DND-41 (cell line): ENCODE data around the gene SLC30A7.
A peak's percentile ranks its signal among the peaks of the same experiment; 100 is the strongest.

Experiments used
- ATAC-seq: fragments of 200-7000 bp; cut with Tn5 transposase; 3 replicates; pipeline ENCODE4 v1.9.1; 2021; ENCODE audit warnings: low read depth; ENCODE audit not compliant: insufficient read depth
- DNase-seq: peaks from one replicate; pipeline ENCODE4 v3.0.0-alpha.2; 2020
- H2AFZ ChIP-seq: 2 replicates; pipeline ENCODE4 v1.6.0; 2012; ENCODE audit warnings: low read depth, low read length
- H3K27ac ChIP-seq: 2 replicates; pipeline ENCODE4 v1.5.1; 2012; ENCODE audit warnings: low read length, inconsistent platforms
- H3K27me3 ChIP-seq: fragments of 200-600 bp; sonication (generic); 2 replicates; pipeline ENCODE4 v1.6.0; 2012; ENCODE audit warnings: low read length, mild to moderate bottlenecking, inconsistent platforms; ENCODE audit not compliant: insufficient read depth, poor library complexity
- H3K36me3 ChIP-seq: 2 replicates; pipeline ENCODE4 v1.5.1; 2012; ENCODE audit warnings: low read length, inconsistent platforms; ENCODE audit not compliant: insufficient read depth
- H3K4me1 ChIP-seq: 2 replicates; pipeline ENCODE4 v1.5.1; 2012; ENCODE audit warnings: mild to moderate bottlenecking, low read length; ENCODE audit not compliant: insufficient read depth
- H3K4me2 ChIP-seq: 2 replicates; pipeline ENCODE4 v1.6.0; 2012; ENCODE audit warnings: mild to moderate bottlenecking, moderate library complexity, low read length, inconsistent platforms; ENCODE audit not compliant: insufficient read depth
- H3K4me3 ChIP-seq, 2 experiments: fragments of 200-600 bp in 1 of 2; shearing (Covaris generic) in 1 of 2; 2 replicates each; pipeline ENCODE4 v1.5.1; 2012 to 2016; ENCODE audit warnings: inconsistent platforms in 2 of 2, low read length in 2 of 2, mild to moderate bottlenecking in 2 of 2, low read depth in 1 of 2, moderate library complexity in 1 of 2
- H3K79me2 ChIP-seq: 2 replicates; pipeline ENCODE4 v1.6.0; 2012; ENCODE audit warnings: low read length, inconsistent platforms; ENCODE audit not compliant: insufficient read depth
- H3K9ac ChIP-seq: 2 replicates; pipeline ENCODE4 v1.6.0; 2012; ENCODE audit warnings: low read depth, mild to moderate bottlenecking, inconsistent platforms, low read length, moderate library complexity
- H3K9me3 ChIP-seq: 2 replicates; pipeline ENCODE4 v1.5.1; 2012; ENCODE audit warnings: low read length, moderate library complexity, mild to moderate bottlenecking, inconsistent platforms; ENCODE audit not compliant: insufficient read depth, severe bottlenecking
- H4K20me1 ChIP-seq: 2 replicates; pipeline ENCODE4 v1.6.0; 2012; ENCODE audit warnings: low read length; ENCODE audit not compliant: insufficient read depth
- EZH2 ChIP-seq: IDR thresholded peaks from 3 replicates; pipeline ENCODE4 v1.6.1; 2012; ENCODE audit warnings: borderline replicate concordance, low read depth, mild to moderate bottlenecking, moderate library complexity, low read length, inconsistent platforms; ENCODE audit not compliant: severe bottlenecking
- TF ChIP-seq, protein P1 (sequence below): IDR thresholded peaks from 2 replicates; pipeline ENCODE4 v1.5.1; 2012; ENCODE audit warnings: borderline replicate concordance, low read length, moderate library complexity, mild to moderate bottlenecking; ENCODE audit not compliant: poor library complexity, severe bottlenecking; ENCODE audit errors: extremely low read depth

SLC30A7 gene, protein sequence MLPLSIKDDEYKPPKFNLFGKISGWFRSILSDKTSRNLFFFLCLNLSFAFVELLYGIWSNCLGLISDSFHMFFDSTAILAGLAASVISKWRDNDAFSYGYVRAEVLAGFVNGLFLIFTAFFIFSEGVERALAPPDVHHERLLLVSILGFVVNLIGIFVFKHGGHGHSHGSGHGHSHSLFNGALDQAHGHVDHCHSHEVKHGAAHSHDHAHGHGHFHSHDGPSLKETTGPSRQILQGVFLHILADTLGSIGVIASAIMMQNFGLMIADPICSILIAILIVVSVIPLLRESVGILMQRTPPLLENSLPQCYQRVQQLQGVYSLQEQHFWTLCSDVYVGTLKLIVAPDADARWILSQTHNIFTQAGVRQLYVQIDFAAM

DNA sequence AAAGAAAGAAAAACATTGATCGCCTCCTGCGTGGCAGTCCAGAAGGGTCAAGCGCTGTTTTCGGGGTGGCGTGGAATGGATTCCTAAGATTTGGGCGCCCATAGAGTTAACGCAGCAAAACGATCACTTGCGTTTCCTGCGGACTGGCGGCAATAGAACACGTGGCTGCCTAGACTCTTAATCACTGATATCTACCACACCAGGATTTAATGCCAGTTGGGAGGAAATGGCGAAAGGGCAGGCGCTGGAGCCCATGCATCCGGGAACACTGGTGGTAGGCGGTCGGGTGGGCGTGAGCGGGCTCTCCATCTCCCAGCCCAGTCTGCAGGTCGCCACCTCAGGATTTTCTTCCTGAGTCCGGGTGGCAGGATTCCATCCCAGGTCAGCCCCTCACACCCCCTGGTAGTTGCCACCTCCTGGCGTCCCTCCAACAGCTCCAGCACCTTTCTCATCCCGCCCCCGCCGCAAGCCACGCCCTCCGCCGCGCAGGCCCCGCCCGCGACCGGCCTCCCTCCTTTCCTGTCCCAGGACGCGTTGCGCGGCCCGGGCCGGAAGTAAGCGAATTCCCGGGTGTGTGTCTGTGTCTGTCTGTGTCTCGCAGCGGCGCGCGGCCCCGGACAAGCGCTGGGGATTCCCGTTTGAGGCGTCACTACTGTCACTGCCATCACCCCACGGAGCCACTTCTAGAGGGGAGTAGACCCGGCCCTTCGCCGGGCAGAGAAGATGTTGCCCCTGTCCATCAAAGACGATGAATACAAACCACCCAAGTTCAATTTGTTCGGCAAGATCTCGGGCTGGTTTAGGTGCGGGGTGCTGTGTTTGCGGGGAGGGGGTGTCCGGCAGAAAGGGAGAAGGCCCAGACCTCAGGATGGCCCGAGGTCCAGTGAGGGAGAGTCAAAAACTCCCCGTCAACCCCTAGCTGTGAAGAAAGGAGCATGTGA, at the start of gene SLC30A7:
Gene SLC30A7 (plus strand): TSS at position 551 of the 941 bp plus-strand sequence. CDS start 173 bp downstream, at position 724.
- Histone ChIP-seq H4K20me1 (peaks cover 7% of the 10 kb centered on the region; the same call in 1 of the 2 replicates), H3K4me2 (peak within 1 kb of the TSS; percentile 68), H3K27ac (peak within 1 kb of the TSS; percentile 92), H3K27me3 (no peaks in the 10 kb centered on the region), H3K9me3 (peaks cover 5% of the 10 kb centered on the region), H2AFZ (peak within 1 kb of the TSS; percentile 82), H3K4me3 (peak within 1 kb of the TSS; percentile 66 to 88), H3K9ac (peak within 1 kb of the TSS; percentile 84), H3K79me2 (peaks cover 81% of the 10 kb centered on the region), H3K36me3 (peaks cover 38% of the 10 kb centered on the region), H3K4me1 (peaks cover 48% of the 10 kb centered on the region)
- peak; percentile 97 for DNase-seq
- peak; percentile 83 for ATAC-seq
- TF ChIP-seq, protein P1, sequence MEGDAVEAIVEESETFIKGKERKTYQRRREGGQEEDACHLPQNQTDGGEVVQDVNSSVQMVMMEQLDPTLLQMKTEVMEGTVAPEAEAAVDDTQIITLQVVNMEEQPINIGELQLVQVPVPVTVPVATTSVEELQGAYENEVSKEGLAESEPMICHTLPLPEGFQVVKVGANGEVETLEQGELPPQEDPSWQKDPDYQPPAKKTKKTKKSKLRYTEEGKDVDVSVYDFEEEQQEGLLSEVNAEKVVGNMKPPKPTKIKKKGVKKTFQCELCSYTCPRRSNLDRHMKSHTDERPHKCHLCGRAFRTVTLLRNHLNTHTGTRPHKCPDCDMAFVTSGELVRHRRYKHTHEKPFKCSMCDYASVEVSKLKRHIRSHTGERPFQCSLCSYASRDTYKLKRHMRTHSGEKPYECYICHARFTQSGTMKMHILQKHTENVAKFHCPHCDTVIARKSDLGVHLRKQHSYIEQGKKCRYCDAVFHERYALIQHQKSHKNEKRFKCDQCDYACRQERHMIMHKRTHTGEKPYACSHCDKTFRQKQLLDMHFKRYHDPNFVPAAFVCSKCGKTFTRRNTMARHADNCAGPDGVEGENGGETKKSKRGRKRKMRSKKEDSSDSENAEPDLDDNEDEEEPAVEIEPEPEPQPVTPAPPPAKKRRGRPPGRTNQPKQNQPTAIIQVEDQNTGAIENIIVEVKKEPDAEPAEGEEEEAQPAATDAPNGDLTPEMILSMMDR, result no peak

DNA sequence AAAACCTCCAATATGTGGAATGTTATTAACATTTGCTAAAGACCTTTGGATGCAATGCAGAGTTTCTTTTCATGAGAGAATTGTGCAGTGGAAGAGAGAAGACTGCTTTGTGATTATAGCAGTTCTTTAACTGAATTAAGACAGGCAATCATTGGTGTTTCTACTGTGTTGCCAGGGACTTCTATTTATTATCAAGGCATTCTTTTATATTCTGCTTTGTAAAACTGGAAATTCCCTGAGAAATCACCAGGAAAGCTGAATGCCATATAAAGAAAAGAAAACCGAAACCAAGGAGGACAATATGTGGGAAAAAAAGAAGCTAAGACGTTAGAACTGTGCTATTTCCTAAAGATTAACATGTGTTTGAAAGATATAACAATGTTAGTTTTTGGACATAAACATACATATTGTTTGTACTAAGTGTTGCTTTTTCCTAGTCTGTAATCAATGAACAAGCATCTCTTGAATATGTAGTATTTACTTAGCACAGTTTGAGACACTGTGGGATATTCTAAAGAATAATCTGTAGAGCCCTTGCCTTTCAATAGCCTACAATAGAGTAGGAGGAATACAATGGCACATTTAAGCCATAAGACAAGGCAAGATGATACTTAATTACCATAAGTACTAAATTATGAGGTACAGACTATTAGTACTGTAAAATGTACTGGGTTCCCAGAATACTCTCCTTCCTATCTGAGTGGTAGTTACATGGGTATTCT, 48.4 kb upstream of the SLC30A7 start:
- ATAC-seq, result no peak
- Histone ChIP-seq H3K4me1 (no peaks in the 10 kb centered on the region), H3K27ac (no peak overlapping the region), H3K4me3 (no peak overlapping the region), H3K79me2 (no peaks in the 10 kb centered on the region), H3K4me2 (no peak overlapping the region), H2AFZ (no peak overlapping the region), H3K27me3 (no peaks in the 10 kb centered on the region), H4K20me1 (no peaks in the 10 kb centered on the region), H3K36me3 (no peaks in the 10 kb centered on the region), H3K9ac (no peak overlapping the region), H3K9me3 (no peaks in the 10 kb centered on the region)
- no peak for TF ChIP-seq EZH2
- TF ChIP-seq, protein P1, result no peak
- DNase-seq, result no peak

DNA sequence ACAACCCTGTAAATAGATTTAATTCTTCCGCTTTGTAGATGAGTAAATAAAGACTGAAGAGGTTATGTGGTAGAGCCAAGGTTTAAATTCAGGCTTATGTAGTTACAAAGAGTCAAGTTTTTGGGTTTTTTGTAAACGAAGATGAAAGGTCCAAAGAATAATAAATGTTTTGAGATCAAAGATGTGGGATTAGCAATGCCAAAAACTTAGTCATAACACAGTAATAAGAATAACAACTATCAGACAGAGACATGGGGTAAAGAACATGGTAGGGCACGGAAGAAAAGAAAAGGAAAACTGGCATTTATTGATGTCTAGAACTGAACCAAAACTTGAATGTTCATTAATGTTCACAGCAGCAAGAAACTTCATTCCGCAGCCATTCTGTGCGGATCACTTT, 44.2 kb upstream of the SLC30A7 start:
- TF ChIP-seq EZH2, result no peak
- TF ChIP-seq, protein P1, result no peak
- Histone ChIP-seq H2AFZ (no peak overlapping the region), H4K20me1 (no peaks in the 10 kb centered on the region), H3K27ac (no peak overlapping the region), H3K27me3 (no peaks in the 10 kb centered on the region), H3K79me2 (no peaks in the 10 kb centered on the region), H3K9ac (no peak overlapping the region), H3K36me3 (no peaks in the 10 kb centered on the region), H3K9me3 (no peaks in the 10 kb centered on the region), H3K4me2 (no peak overlapping the region), H3K4me1 (no peaks in the 10 kb centered on the region), H3K4me3 (no peak overlapping the region)
- DNase-seq, result no peak
- no peak for ATAC-seq
